Gastrocnemius medialis (tissue), 4 donors: ENCODE results near the gene CAMK2D.

Experiments used
- POLR2A ChIP-seq, 2 donors: fragments of 450-650 bp; IDR thresholded peaks; one replicate each; pipeline ENCODE4 v1.6.1; 2017; ENCODE audit warnings: antibody characterized with exemption in 2 of 2, mild to moderate bottlenecking in 2 of 2, moderate library complexity in 2 of 2
- TF ChIP-seq, protein P1 (sequence below), 5 experiments: fragments of 450-650 bp in 3 of 5; fragments of 200-600 bp in 2 of 5; sonication (generic) in 2 of 5; IDR thresholded peaks in 4 of 5; conservative IDR thresholded peaks in 1 of 5; 1 replicate in 4 of 5; 2 replicates in 1 of 5; pipeline ENCODE4 v1.5.1; 2016 to 2019; ENCODE audit warnings: antibody characterized with exemption in 5 of 5, mild to moderate bottlenecking in 3 of 5, moderate library complexity in 3 of 5

DNA sequence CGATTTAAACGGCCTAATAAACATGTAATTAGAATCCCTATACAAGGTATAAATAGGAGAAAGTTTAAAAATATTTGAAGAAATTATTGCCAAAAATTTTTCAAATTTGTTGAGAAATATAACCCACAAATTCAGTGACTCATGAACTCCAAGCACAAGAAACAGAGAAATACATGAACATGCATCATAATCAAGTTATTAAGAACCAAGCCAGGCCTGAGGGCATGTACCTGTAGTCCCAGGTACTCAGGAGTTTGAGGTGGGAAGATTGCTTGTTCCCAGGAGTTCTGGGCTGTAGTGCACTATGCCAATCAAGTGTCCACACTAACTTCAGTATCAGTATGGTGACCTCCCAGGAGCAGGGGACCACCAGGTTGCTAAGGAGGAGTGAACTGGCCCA is 341.9 kb downstream of the CAMK2D start:
- TF ChIP-seq, protein P1, sequence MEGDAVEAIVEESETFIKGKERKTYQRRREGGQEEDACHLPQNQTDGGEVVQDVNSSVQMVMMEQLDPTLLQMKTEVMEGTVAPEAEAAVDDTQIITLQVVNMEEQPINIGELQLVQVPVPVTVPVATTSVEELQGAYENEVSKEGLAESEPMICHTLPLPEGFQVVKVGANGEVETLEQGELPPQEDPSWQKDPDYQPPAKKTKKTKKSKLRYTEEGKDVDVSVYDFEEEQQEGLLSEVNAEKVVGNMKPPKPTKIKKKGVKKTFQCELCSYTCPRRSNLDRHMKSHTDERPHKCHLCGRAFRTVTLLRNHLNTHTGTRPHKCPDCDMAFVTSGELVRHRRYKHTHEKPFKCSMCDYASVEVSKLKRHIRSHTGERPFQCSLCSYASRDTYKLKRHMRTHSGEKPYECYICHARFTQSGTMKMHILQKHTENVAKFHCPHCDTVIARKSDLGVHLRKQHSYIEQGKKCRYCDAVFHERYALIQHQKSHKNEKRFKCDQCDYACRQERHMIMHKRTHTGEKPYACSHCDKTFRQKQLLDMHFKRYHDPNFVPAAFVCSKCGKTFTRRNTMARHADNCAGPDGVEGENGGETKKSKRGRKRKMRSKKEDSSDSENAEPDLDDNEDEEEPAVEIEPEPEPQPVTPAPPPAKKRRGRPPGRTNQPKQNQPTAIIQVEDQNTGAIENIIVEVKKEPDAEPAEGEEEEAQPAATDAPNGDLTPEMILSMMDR (IDR thresholded peaks at IDR 0.05 in 4 of 5, conservative IDR thresholded peaks at IDR 0.05 in 1 of 5), result no peak
- no peak for TF ChIP-seq POLR2A (IDR thresholded peaks at IDR 0.05)
